Fibroblast of lung (primary cell): ENCODE measurements around the gene UBTD1. TPM values are rescaled to one million over a fixed set of nuclear protein-coding genes. Genes with fewer than 3 reads are reported as not detected.
"Not testable (repeated sequence)": the region's sequence is repeated elsewhere in the genome, so short reads cannot be mapped to it uniquely, and the experiment has no call there.

Experiments used
- DNase-seq, 2 donors: peaks; one replicate each; pipeline versions ENCODE4 v3.0.0 to v3.0.0-alpha.2; 2010; ENCODE audit warnings: low read depth in 2 of 2
- H2AFZ ChIP-seq: 2 replicates; pipeline ENCODE4 v1.5.1; 2012; ENCODE audit warnings: low read length, control low read depth, inconsistent platforms
- H3K27ac ChIP-seq: 2 replicates; pipeline ENCODE4 v1.5.1; 2011; ENCODE audit warnings: low read length, control low read depth; ENCODE audit not compliant: insufficient read depth
- H3K27me3 ChIP-seq: 2 replicates; pipeline ENCODE4 v1.5.1; 2011; ENCODE audit warnings: mild to moderate bottlenecking, low read length; ENCODE audit not compliant: control insufficient read depth, insufficient read depth
- H3K36me3 ChIP-seq: 2 replicates; pipeline ENCODE4 v1.5.1; 2011; ENCODE audit warnings: low read length; ENCODE audit not compliant: control insufficient read depth, insufficient read depth
- H3K4me1 ChIP-seq: 2 replicates; pipeline ENCODE4 v1.5.1; 2011; ENCODE audit warnings: low read length; ENCODE audit not compliant: control insufficient read depth, insufficient read depth; ENCODE audit errors: extremely low read depth
- H3K4me2 ChIP-seq: 2 replicates; pipeline ENCODE4 v1.5.1; 2011; ENCODE audit warnings: low read length, control low read depth; ENCODE audit not compliant: insufficient read depth; ENCODE audit errors: extremely low read depth
- H3K4me3 ChIP-seq, 4 experiments: fragments of 200-600 bp in 1 of 4; sonication (generic) in 1 of 4; replicated peaks in 1 of 4; 2 replicates each; pipeline ENCODE4 v1.5.1; 2011 to 2016; ENCODE audit warnings: low read length in 4 of 4, low read depth in 3 of 4, mild to moderate bottlenecking in 3 of 4, control low read depth in 2 of 4, inconsistent platforms in 1 of 4, mixed read lengths in 1 of 4; ENCODE audit not compliant: insufficient read depth in 1 of 4; ENCODE audit errors: control extremely low read depth in 1 of 4
- H3K79me2 ChIP-seq: 2 replicates; pipeline ENCODE4 v1.5.1; 2012; ENCODE audit warnings: mild to moderate bottlenecking, low read length, inconsistent platforms; ENCODE audit not compliant: control insufficient read depth, insufficient read depth
- H3K9ac ChIP-seq: 2 replicates; pipeline ENCODE4 v1.5.1; 2011; ENCODE audit warnings: mild to moderate bottlenecking, low read length, control low read depth; ENCODE audit not compliant: insufficient read depth
- H3K9me3 ChIP-seq: 2 replicates; pipeline ENCODE4 v1.5.1; 2012; ENCODE audit warnings: low read depth, low read length; ENCODE audit not compliant: control insufficient read depth, insufficient read depth
- H4K20me1 ChIP-seq: 2 replicates; pipeline ENCODE4 v1.5.1; 2011; ENCODE audit warnings: low read length; ENCODE audit not compliant: control insufficient read depth, insufficient read depth; ENCODE audit errors: extremely low read depth
- EZH2 ChIP-seq: IDR thresholded peaks from 2 replicates; pipeline ENCODE4 v1.5.1; 2012; ENCODE audit warnings: low read length, control low read depth, mild to moderate bottlenecking; ENCODE audit errors: missing control alignments
- polyA plus RNA-seq, 2 donors: library from polyadenylated mRNA; depleted of rRNA in 1 of 2; stranded (reverse) in 1 of 2; unstranded in 1 of 2; fragments of >200 nt; gene quantifications; 2 replicates each; pipeline ENCODE4 v1.2.1, GENCODE V29; 2011 to 2012; ENCODE audit warnings: missing spikeins in 1 of 2
- total RNA-seq: library from RNA; depleted of rRNA; stranded (reverse); fragments of >200 nt; gene quantifications from 2 replicates; pipeline ENCODE4 v1.2.1, GENCODE V29; 2014
- TF ChIP-seq, protein P1 (sequence below), 2 donors: IDR thresholded peaks in 1 of 2; conservative IDR thresholded peaks in 1 of 2; 1 replicate in 1 of 2; 2 replicates in 1 of 2; pipeline ENCODE4 v1.5.1; 2011 to 2012; ENCODE audit warnings: low read length in 2 of 2, control low read depth in 1 of 2, inconsistent platforms in 1 of 2, low read depth in 1 of 2, mild to moderate bottlenecking in 1 of 2

The UBTD1 gene
- total and polyA plus RNA-seq, 2 donors (not counting 1 experiment from before 2014, with no cell fraction given) = 10.7 to 22.0 TPM

DNA sequence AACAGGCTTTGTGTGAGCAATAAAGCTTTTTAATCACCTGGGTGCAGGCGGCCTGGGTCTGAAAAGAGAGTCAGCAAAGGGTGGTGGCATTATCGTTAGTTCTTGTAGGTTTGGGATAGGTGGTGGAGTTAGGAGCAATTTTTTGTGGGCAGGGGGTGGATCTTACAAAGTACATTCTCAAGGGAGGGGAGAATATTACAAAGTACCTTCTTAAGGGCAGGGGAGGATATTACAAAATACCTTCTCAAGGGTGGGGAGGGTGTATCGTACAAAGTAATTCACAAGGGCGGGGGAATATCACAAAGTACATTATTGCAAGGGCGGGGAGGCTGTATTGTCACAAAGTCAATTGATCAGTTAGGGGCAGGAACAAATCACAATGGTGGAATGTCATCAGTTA is 63.6 kb downstream of the UBTD1 start:
- H4K20me1 ChIP-seq, H3K9ac ChIP-seq, H3K27ac ChIP-seq, H3K36me3 ChIP-seq, H3K79me2 ChIP-seq, H2AFZ ChIP-seq, H3K4me2 ChIP-seq, H3K27me3 ChIP-seq, H3K4me3 ChIP-seq, H3K9me3 ChIP-seq, DNase-seq, H3K4me1 ChIP-seq: not testable (repeated sequence)

DNA sequence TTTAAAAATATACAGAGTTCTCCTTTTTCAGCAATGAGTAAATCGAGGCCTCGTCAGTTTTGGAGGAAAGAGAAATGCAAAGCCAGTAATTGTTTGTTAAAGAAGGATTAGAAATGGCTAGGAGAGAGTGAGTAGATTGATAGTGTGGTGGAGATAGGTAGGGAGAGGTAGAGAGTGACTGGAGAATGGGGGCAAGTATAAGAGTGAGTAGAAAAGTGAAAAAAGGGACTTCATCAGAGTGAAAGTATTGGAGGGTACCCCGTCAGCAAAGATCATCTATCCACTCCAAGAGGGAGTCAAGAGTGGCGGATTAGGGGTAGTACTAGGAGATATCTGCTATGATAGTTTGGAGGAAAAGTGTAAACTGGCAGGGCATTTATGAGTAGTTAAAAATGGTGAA is 64.6 kb downstream of the UBTD1 start:
- Histone ChIP-seq H3K79me2 (no peaks in the 10 kb centered on the region), H3K27me3 (no peaks in the 10 kb centered on the region), H3K9me3 (no peaks in the 10 kb centered on the region), H3K4me2 (no peak overlapping the region), H3K4me3 (no peak overlapping the region), H3K4me1 (no peaks in the 10 kb centered on the region), H3K27ac (no peak overlapping the region), H2AFZ (no peak overlapping the region), H3K9ac (no peak overlapping the region), H3K36me3 (no peaks in the 10 kb centered on the region), H4K20me1 (no peaks in the 10 kb centered on the region)
- DNase-seq = no peak
- TF ChIP-seq EZH2 = no peak
- TF ChIP-seq, protein P1, sequence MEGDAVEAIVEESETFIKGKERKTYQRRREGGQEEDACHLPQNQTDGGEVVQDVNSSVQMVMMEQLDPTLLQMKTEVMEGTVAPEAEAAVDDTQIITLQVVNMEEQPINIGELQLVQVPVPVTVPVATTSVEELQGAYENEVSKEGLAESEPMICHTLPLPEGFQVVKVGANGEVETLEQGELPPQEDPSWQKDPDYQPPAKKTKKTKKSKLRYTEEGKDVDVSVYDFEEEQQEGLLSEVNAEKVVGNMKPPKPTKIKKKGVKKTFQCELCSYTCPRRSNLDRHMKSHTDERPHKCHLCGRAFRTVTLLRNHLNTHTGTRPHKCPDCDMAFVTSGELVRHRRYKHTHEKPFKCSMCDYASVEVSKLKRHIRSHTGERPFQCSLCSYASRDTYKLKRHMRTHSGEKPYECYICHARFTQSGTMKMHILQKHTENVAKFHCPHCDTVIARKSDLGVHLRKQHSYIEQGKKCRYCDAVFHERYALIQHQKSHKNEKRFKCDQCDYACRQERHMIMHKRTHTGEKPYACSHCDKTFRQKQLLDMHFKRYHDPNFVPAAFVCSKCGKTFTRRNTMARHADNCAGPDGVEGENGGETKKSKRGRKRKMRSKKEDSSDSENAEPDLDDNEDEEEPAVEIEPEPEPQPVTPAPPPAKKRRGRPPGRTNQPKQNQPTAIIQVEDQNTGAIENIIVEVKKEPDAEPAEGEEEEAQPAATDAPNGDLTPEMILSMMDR (conservative IDR thresholded peaks at IDR 0.05 in 1 of 2, IDR thresholded peaks at IDR 0.05 in 1 of 2; ENCODE audit: low read depth in 1 of 2, low read length in 2 of 2) = no peak

DNA sequence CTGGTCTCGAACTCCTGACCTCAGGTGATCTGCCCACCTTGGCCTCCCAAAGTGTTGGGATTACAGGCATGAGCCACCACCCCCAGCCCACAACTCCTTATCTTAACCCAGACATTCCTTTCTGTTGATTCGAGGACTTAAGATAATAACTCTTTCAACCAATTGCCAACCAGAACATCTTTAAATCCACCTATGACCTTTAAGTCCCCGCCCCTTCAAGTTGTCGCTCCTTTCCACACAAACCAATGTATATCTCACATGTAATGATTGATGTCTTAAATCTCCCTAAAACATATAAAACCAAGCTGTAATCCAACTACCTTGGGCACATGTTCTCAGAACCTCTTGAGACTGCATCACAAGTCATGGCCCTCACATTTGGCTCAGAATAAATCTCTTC is 66.1 kb downstream of the UBTD1 start:
- DNase-seq = peak in 1 of 2 donors; percentile 58
- Histone ChIP-seq H3K9ac (no peak overlapping the region), H3K27me3 (no peaks in the 10 kb centered on the region), H3K4me2 (no peak overlapping the region), H3K4me3 (no peak overlapping the region), H3K27ac (no peak overlapping the region), H3K36me3 (peaks cover 2% of the 10 kb centered on the region), H3K4me1 (no peaks in the 10 kb centered on the region), H3K79me2 (no peaks in the 10 kb centered on the region), H2AFZ (no peak overlapping the region), H4K20me1 (no peaks in the 10 kb centered on the region), H3K9me3 (no peaks in the 10 kb centered on the region)
- no peak for TF ChIP-seq EZH2
- TF ChIP-seq, protein P1 (conservative IDR thresholded peaks at IDR 0.05 in 1 of 2, IDR thresholded peaks at IDR 0.05 in 1 of 2; ENCODE audit: low read depth in 1 of 2, low read length in 2 of 2) = no peak
